ENCODE data around the gene ATP5PO. TPM values are rescaled to one million over a fixed set of nuclear protein-coding genes. Genes with fewer than 3 reads are reported as not detected.
"Not testable (repeated sequence)": the region's sequence is repeated elsewhere in the genome, so short reads cannot be mapped to it uniquely, and the experiment has no call there.

The ATP5PO gene
- total RNA-seq, 1 donor from 2014 or later, result 203 TPM

DNA sequence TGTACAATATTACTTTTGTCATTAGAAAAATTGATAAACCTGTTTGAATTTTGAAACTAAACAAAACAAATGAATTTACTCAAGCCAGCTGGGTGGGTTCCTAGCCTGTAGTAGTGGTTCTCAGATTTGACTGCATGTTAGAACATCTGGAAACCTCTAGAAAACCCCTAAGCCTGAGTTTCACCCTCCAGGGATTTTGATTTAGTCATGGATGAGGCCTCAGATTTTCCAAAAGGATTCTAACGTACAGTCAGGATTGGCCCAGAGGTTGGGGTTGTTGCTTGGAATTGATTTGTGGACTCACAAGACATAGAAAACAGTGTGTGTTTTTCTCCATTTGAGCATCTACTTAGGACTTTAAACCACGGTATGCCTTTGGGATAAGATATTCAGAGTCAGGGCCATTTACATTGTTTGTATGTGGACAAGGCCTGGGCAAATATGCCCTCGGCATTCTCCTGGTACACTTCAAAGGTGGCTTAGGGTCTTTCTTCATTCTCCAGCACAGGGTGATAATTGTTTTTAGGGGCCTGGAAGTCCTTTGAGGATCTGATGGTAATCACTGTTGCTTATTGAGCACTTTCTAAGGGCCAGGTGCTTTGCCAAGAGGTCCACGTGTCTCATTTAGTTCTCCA lies 42.6 kb downstream of the ATP5PO start:
- intact Hi-C loops (cut with micrococcal nuclease), result no loop called here

- intact Hi-C loops (cut with micrococcal nuclease), result no loop called here
These were observed 44.4 kb downstream of the ATP5PO start for GRCh38 chr21:33871171-33871570.

GRCh38 chr21:33870768-33871167 lies 44.8 kb downstream of the ATP5PO start:
- intact Hi-C loops (cut with micrococcal nuclease), result no loop called here

DNA sequence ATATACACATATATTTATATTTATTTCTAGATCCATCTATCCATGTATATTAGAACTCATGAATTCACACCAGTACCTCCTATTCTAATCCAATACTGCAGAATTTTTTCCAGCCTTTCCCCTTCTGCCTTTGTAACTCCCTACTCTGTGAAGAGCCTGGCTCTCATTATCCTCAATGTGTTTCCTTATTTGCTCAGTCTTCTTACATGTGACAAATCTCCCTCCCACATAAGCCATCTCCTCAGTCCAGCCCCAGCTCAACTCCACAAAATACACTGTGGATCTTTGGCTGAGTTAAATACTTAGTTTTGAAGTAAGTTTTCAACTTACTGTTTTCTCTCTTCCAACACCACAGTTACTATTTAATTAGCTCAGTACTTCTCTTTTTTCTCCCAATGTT lies 45.7 kb downstream of the ATP5PO start:
- intact Hi-C loops (cut with micrococcal nuclease), result no loop called here

- intact Hi-C loops (cut with micrococcal nuclease), result not testable (repeated sequence)
These were observed 47.7 kb downstream of the ATP5PO start for GRCh38 chr21:33867868-33868267.

GRCh38 chr21:33866826-33867225 lies 48.8 kb downstream of the ATP5PO start:
- intact Hi-C loops (cut with micrococcal nuclease), result no loop called here

DNA sequence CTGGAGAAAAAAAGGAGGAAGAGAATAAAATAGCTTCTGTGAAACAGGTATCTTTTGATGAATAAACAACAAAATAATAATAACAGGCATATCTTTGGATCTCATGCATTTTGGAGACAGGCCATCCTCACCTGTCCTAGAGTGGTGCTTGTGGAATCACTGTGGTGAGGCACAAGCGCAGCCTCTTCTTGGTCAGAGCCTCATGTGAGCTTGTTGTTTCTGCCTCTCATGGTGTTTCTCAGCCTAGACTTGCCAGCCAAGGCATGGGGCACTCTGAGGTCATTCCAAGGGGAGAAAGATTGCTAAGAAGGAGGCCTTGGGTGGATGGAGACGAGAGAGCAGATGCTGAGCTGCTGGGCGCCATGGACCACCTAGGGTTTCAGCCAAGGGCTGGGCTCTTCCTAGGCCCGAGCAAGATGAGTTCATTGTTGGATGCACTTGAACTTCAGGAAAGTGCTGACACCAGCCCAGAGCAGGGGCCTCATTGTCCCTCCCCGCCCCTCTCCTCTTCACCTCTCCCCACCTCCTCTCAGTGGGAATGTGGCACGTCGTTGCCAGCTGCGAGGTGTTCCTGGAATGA lies 49.5 kb downstream of the ATP5PO start:
- intact Hi-C loops (cut with micrococcal nuclease), result no loop called here

DNA sequence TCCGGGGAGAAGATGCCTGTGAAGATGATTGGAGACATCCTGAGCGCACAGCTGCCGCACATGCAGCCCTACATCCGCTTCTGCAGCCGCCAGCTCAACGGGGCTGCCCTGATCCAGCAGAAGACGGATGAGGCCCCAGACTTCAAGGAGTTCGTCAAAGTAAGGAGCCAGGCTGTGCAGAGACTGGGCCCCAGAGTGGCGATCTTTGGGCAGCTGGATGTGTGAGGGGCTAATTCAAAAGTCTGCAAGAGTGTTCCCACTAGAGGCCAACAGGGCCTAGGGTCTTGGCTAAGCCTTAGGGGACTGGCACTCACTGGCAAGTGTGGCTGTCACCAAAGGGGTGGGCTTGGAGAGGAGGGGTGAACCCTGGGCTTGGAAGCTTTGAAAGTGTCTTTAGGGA lies 50.4 kb downstream of the ATP5PO start:
- intact Hi-C loops (cut with micrococcal nuclease), result no loop called here

DNA sequence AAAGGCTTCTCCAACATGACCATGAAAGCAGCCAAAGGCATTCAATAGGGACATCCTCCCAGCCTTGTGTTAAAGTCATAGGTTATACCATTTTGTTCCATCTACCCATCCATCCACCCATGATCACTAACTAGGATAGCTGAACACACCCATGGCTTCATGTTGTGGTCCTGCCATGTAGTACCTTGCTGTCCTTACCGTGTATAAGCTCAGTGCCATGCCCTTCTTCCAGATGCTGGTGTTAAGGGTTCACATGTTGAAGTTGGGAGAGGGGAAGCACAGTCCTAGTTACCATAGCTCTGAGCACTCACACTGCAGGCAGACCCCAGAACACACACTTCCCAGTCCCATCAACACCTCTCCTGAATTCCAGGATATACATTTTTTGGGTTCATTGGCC lies 51.5 kb downstream of the ATP5PO start:
- intact Hi-C loops (cut with micrococcal nuclease), result no loop called here

DNA sequence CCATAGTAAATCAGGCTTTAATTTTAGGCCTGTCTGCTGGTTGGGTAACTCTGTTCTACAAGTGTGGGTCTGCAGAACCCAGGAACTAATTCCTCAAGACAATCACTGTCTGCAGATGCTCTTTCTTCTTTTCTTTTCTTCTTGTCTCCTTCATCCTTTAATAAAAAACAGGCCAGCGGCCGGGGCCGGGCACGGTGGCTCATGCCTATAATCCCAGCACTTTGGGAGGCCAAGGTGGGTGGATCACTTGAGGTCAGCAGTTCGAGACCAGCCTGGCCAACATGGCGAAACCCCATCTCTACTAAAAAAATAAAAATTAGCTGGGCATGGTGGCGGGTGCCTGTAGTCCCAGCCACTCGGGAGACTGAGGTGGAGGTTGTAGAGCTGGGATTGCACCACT lies 52.4 kb downstream of the ATP5PO start:
- intact Hi-C loops (cut with micrococcal nuclease), result not testable (repeated sequence)

- intact Hi-C loops (cut with micrococcal nuclease), result no loop called here
These were observed 54.5 kb downstream of the ATP5PO start for GRCh38 chr21:33861125-33861524.

DNA sequence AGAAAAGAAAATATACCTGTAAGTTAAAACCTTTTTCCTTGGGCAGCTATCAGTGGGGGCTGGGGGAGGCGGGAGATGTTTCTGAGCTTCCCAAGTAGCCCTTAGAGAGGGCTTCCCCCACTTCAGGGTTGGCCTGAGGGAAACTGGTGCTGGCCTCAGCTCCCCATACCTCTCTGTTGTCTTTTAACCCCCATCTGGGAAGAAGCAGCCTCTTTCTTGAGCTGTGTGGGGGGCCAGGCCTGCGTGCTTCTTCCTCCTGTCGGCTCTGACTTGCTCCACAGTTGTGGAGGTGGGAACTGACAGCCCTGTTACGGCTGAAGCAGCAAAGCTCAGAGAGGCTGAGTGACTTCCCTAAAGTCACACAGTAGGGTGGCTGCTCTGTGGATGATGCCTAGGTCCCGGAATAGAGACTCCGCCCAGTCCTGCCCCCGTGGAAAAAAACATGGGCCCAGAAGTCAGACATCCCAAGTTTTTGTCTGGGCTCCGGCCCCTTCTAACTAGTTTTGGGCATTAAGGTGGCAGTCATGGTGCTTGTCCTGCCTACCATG lies 55.2 kb downstream of the ATP5PO start:
- intact Hi-C loops (cut with micrococcal nuclease), result no loop called here

DNA sequence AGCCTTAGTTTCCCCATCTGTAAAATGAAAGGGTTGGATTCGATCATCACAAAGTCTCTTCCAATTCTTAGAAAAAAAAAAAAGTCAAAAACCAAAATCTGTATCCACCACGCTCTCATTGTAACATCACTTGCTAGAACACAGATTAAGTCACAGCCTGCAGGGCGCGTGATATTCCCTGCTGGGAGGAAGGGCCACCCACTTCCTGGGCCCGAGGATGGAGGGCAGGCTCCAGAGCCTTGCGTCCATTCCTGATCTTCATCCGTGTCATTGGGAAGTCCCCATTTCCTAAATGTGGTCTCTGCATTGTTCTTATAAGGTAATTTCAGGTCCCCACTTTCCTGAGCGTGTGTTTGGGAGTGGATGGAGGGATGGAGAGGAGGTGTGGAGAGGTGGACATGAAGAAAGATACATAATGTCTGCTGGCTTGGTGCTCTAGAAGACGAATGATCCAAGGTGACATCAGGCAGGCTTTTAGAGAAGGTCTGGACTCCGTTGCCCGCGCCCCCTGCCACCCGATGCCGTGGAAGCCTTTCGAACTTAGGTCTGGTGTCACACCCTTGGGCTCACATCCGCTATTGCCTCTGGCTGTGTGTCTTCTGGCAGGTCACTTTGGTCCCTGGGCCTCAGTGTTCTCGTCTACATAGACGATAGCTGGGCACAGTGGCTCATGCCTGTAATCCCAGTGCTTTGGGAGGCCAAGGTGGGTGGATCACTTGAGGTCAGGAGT lies 56.1 kb downstream of the ATP5PO start:
- intact Hi-C loops (cut with micrococcal nuclease), result no loop called here

DNA sequence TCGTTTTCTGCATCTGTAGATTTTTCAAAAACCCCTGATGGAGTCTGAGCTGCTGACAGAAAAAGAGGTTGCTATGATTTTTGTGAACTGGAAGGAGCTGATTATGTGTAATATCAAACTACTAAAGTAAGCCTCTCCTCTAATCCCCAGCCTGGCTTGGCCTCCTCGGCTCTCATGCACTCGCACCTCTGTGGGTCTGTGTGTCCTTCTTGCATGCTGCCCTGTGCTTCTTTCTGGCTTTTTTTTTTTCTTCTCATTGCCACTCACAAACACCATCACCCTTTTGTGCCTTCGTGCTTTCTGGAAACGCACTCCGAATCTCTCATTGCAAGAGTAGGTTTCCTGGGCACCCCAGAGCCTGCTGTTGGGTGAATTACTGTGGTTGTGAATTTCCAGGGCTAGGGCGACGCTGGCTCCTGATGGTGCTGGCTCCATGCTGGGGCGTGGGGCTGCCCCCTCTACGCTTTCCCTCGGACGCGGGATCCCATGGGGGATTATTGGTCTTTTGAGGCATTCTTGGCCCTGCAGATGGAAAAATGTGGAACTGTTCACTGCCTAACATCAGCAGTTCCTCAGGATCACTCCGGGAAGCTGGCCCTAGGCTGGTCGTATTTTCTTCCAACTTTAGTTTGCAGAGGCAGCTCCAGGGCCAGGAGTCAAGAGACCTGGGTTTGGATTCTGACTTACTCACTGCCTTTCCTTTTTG lies 56.8 kb downstream of the ATP5PO start:
- intact Hi-C loops (cut with micrococcal nuclease), result no loop called here

DNA sequence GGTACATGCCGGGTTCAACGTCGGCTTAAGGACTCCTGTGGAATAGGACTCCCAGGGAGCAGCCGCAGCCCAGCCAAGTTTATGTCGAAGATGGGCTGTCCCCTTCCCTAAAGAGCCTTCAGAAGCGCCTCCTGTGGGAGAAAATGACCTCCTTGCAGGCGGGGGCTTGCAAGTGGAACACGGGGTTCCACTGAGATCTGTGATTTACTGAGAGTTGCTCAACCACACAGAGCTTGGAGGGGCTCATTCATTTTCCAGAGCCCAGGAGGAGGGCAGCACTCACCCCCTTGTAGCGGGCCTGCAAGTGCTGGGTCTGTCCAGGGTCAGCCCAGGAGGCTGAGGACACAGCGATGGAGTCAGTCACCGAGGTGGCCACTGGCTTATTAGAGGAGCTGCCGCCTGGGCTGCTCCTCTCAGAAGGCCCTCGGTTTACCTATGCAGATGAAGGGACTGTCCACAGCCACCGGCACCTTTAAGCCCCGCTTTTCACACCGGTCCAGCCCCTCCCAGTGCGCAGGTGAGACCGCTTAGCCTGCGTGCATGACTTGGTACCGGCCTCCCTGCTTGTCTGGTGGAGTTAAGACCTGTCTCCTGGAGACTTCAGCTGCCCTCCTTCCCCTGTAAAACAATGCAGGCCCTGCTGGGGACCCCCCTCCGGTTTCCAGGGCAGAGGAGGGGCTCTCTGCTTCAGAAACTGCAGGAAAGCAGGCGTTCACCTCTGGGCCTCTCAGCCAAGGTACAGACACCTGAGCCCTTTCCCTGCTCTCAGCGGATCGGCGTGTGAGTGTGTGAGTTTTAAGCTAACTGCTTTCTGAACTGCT lies 57.5 kb downstream of the ATP5PO start:
- intact Hi-C loops (cut with micrococcal nuclease), result no loop called here

DNA sequence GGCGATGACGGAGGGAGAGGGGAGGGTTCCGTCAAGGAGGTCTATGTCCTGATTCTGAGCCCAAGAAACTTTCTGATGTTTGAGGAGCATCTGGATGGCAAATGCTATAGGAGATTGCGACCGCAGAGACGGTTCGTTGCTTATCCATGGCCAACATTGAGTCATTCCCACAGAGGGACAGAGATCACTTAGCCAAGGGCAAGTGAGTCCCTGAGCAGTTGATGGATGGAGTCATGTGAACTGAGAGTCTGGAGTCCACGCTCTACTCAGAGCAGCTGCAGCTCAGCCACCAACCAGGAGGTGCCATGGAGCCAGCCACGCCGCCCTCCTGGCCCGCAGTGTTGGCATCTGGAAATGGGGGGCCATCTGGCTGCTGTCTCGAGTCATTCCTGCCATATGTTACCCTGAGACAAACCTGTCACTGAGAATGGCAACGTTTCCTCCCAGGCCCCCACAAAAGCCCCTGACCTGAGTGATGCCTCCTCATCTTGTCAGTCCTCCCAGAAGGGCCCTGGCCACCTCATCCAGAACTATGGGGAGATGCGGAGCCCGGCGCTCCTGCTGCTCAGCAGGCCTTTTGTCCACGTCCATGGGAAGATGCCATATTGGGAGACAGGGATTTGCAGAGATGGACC lies 58.6 kb downstream of the ATP5PO start:
- intact Hi-C loops (cut with micrococcal nuclease), result no loop called here

- intact Hi-C loops (cut with micrococcal nuclease), result no loop called here
These were observed 60.4 kb downstream of the ATP5PO start for GRCh38 chr21:33855190-33855589.

GRCh38 chr21:33854604-33855003 lies 61.0 kb downstream of the ATP5PO start:
- intact Hi-C loops (cut with micrococcal nuclease), result no loop called here

Measured in T-helper 2 cell treated with Interferon-gamma antibody and Interleukin-4, amounts not matched to agents 100 ng/mL and 5 ng/mL, for 36 hours (primary cell).